Lower lobe of right lung (tissue), 2 donors: ENCODE measurements around the gene DUSP28. TPM values are rescaled to one million over a fixed set of nuclear protein-coding genes. Genes with fewer than 3 reads are reported as not detected.
"Not testable (repeated sequence)": the region's sequence is repeated elsewhere in the genome, so short reads cannot be mapped to it uniquely, and the experiment has no call there.

Source experiments
- ATAC-seq, 2 donors: fragments of 200-7000 bp; cut with Tn5 transposase; one replicate each; pipeline ENCODE4 v1.9.1; 2020 to 2022; ENCODE audit warnings: mild to moderate bottlenecking in 2 of 2, moderate library complexity in 2 of 2
- DNase-seq: peaks from one replicate; pipeline ENCODE4 v3.0.0-alpha.2; 2020
- H3K27ac ChIP-seq: fragments of 200-600 bp; one replicate; pipeline ENCODE4 v1.8.0; 2022
- H3K27me3 ChIP-seq: fragments of 200-600 bp; one replicate; pipeline ENCODE4 v1.8.0; 2022; ENCODE audit warnings: low read depth
- H3K36me3 ChIP-seq: fragments of 200-600 bp; one replicate; pipeline ENCODE4 v1.8.0; 2022; ENCODE audit warnings: mild to moderate bottlenecking
- H3K4me1 ChIP-seq: fragments of 200-600 bp; one replicate; pipeline ENCODE4 v1.8.0; 2022
- H3K4me3 ChIP-seq: fragments of 200-600 bp; one replicate; pipeline ENCODE4 v1.8.0; 2022; ENCODE audit warnings: mild to moderate bottlenecking
- H3K9me3 ChIP-seq: fragments of 200-600 bp; one replicate; pipeline ENCODE4 v1.8.0; 2022
- intact Hi-C: fragments of 100-400 bp; cut with DNase I; formaldehyde crosslinking; loops from one replicate; pipeline ENCODE4 v1.11.0; 2022
- total RNA-seq: library from RNA; stranded (reverse); fragmentation: NEBNext Ultra II Directional; extraction: Animal tissue kit (Norgen Biotek cat#: 25700); gene quantifications from one replicate; pipeline ENCODE4 v1.2.1, GENCODE V29; 2021
- TF ChIP-seq, protein P1 (sequence below): fragments of 200-600 bp; IDR thresholded peaks from one replicate; pipeline ENCODE4 v1.8.0; 2022; ENCODE audit warnings: antibody characterized with exemption, mild to moderate bottlenecking
- donor health status: DM: no; HTN: yes; CAD: no; lungs with severe emphysema.

The DUSP28 gene
- total RNA-seq, 1 donor from 2014 or later: 5.7 TPM

GRCh38 chr2:240559286-240559685 lies 871 bp upstream of the DUSP28 start:
- peaks cover 64% of the 10 kb centered on the region for H3K4me1 ChIP-seq

GRCh38 chr2:240560480-240561324 lies 545 bp downstream of the DUSP28 start:
- TF ChIP-seq, protein P1, sequence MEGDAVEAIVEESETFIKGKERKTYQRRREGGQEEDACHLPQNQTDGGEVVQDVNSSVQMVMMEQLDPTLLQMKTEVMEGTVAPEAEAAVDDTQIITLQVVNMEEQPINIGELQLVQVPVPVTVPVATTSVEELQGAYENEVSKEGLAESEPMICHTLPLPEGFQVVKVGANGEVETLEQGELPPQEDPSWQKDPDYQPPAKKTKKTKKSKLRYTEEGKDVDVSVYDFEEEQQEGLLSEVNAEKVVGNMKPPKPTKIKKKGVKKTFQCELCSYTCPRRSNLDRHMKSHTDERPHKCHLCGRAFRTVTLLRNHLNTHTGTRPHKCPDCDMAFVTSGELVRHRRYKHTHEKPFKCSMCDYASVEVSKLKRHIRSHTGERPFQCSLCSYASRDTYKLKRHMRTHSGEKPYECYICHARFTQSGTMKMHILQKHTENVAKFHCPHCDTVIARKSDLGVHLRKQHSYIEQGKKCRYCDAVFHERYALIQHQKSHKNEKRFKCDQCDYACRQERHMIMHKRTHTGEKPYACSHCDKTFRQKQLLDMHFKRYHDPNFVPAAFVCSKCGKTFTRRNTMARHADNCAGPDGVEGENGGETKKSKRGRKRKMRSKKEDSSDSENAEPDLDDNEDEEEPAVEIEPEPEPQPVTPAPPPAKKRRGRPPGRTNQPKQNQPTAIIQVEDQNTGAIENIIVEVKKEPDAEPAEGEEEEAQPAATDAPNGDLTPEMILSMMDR: peak; percentile 35
- intact Hi-C loops: no loop called here
- DNase-seq (peak; percentile 100), ATAC-seq (peak; percentile 87 to 91)
- H3K36me3 ChIP-seq: peaks cover 9% of the 10 kb centered on the region
- H3K4me3 ChIP-seq: peak overlapping the region; percentile 93
- no peaks in the 10 kb centered on the region for H3K9me3 ChIP-seq
- H3K27me3 ChIP-seq: no peaks in the 10 kb centered on the region
- H3K4me1 ChIP-seq: peaks cover 78% of the 10 kb centered on the region
- peak overlapping the region; percentile 100 for H3K27ac ChIP-seq

More at GRCh38 chr2:240559286-240559685, 871 bp upstream of the DUSP28 start:
- TF ChIP-seq, protein P1: no peak
- H3K9me3 ChIP-seq: no peaks in the 10 kb centered on the region
- intact Hi-C loops: no loop called here
- H3K36me3 ChIP-seq: peaks cover 9% of the 10 kb centered on the region
- peak overlapping the region; percentile 93 for H3K4me3 ChIP-seq
- DNase-seq (no peak), ATAC-seq (no peak)
- peak overlapping the region; percentile 100 for H3K27ac ChIP-seq
- no peaks in the 10 kb centered on the region for H3K27me3 ChIP-seq

GRCh38 chr2:240561325-240561971 lies 1.3 kb downstream of the DUSP28 start:
- Histone ChIP-seq H3K27ac (peak overlapping the region; percentile 100), H3K27me3 (no peaks in the 10 kb centered on the region), H3K36me3 (peaks cover 9% of the 10 kb centered on the region), H3K4me3 (peak overlapping the region; percentile 93), H3K9me3 (no peaks in the 10 kb centered on the region), H3K4me1 (peaks cover 84% of the 10 kb centered on the region)
- intact Hi-C loops: no loop called here
- TF ChIP-seq, protein P1: no peak
- DNase-seq: no peak
- no peak for ATAC-seq

GRCh38 chr2:240563231-240563630 lies 3.1 kb downstream of the DUSP28 start:
- ATAC-seq, H3K27ac ChIP-seq, H3K36me3 ChIP-seq, H3K4me3 ChIP-seq, intact Hi-C loops, H3K27me3 ChIP-seq, H3K9me3 ChIP-seq, DNase-seq: not testable (repeated sequence)
- peaks cover 81% of the 10 kb centered on the region for H3K4me1 ChIP-seq

- peak overlapping the region; percentile 91 for H3K27ac ChIP-seq
- TF ChIP-seq, protein P1: no peak
- DNase-seq (no peak), ATAC-seq (no peak)
- intact Hi-C loops: no loop called here
- H3K27me3 ChIP-seq: no peaks in the 10 kb centered on the region
- H3K4me3 ChIP-seq: no peak overlapping the region
- no peaks in the 10 kb centered on the region for H3K9me3 ChIP-seq
- peaks cover 73% of the 10 kb centered on the region for H3K4me1 ChIP-seq
- peaks cover 9% of the 10 kb centered on the region for H3K36me3 ChIP-seq
Measured at GRCh38 chr2:240563951-240564560, 3.9 kb downstream of the DUSP28 start.
